ENCODE results near the gene ARHGEF6. TPM values are rescaled to one million over a fixed set of nuclear protein-coding genes. Genes with fewer than 3 reads are reported as not detected.

Gene ARHGEF6
- total RNA-seq, 1 experiment from 2014 or later = 5.1 TPM

DNA sequence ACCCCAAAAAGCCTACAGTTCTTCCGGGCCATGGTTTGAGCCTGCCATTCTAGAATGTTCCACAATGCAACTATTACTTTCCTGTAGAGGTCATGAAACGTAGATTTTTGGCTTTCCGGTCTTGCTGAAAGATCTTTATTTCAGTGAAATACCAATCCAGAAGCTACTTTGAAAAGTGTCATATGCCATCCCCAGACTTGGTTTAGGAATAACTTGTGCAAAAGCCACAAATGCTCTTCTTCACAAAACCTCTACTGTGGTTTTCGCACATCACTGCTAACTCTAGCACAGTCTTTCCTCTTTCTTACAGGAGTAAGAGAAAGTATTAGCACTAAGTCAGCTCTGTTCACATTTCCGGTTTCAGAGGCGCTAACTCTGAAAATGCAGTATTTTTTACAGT is 145.5 kb downstream of the ARHGEF6 start:
- ChIA-PET POLR2A (interaction anchor here (0.6 kb wide), 1 partner anchor 9 kb away, joined by 7 read pairs; no protein-coding TSS in a partner anchor), CTCF (interaction anchor here (1.1 to 1.9 kb wide), 3 partner anchors 55 to 73 kb away, joined by 3 to 5 read pairs (median 4); no protein-coding TSS in a partner anchor)
- peak overlapping the region; percentile 78 for H3K27ac Mint-ChIP-seq
- H3K36me3 Mint-ChIP-seq = no peaks in the 10 kb centered on the region
- peaks cover 22% of the 10 kb centered on the region for H3K4me1 Mint-ChIP-seq
- H3K9me3 Mint-ChIP-seq = no peaks in the 10 kb centered on the region
- no peaks in the 10 kb centered on the region for H3K27me3 Mint-ChIP-seq (ENCODE audit: low read depth)
- H3K4me3 Mint-ChIP-seq = no peak overlapping the region
- DNase-seq (ENCODE audit: low spot score) (no peak), ATAC-seq (no peak)
- no peak for TF ChIP-seq GABPB1 (CRISPR knock-in tag; IDR thresholded peaks at IDR 0.05)
- TF ChIP-seq ELF4 (CRISPR knock-in tag; IDR thresholded peaks at IDR 0.05; ENCODE audit: low read depth) = no peak
- TF ChIP-seq ETV6 (CRISPR knock-in tag; IDR thresholded peaks at IDR 0.05) = no peak
- no peak for TF ChIP-seq NFATC4 (CRISPR knock-in tag; IDR thresholded peaks at IDR 0.05)

DNA sequence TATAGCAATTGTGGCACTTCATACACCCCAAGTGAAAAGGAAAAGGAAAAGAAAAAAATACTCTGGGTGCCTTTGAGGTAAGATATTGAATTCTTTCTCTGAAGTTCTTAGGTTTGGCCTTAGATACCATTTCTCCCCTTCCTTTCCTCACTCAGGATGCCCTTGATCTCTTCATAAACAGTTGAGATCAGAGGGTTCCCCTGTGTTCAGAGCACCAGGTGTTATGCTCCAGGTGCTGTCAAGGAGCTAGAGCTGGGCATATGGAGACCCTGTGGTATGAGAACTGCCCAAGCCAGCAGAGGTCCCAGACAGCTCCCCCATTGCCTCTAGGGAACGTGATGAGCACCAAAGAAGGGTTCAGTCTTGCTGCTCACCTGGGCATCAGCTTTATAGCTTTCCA is 149.9 kb downstream of the ARHGEF6 start:
- no peaks in the 10 kb centered on the region for H3K27me3 Mint-ChIP-seq (ENCODE audit: low read depth)
- H3K4me1 Mint-ChIP-seq = peaks cover 14% of the 10 kb centered on the region
- H3K36me3 Mint-ChIP-seq = no peaks in the 10 kb centered on the region
- CTCF ChIA-PET = no interaction called here
- no peaks in the 10 kb centered on the region for H3K9me3 Mint-ChIP-seq
- TF ChIP-seq TEAD4 (CRISPR knock-in tag; IDR thresholded peaks at IDR 0.05) = no peak
- no peak for TF ChIP-seq TEAD1 (CRISPR knock-in tag; IDR thresholded peaks at IDR 0.05)
- TF ChIP-seq, protein P1, sequence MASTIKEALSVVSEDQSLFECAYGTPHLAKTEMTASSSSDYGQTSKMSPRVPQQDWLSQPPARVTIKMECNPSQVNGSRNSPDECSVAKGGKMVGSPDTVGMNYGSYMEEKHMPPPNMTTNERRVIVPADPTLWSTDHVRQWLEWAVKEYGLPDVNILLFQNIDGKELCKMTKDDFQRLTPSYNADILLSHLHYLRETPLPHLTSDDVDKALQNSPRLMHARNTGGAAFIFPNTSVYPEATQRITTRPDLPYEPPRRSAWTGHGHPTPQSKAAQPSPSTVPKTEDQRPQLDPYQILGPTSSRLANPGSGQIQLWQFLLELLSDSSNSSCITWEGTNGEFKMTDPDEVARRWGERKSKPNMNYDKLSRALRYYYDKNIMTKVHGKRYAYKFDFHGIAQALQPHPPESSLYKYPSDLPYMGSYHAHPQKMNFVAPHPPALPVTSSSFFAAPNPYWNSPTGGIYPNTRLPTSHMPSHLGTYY (CRISPR knock-in tag; IDR thresholded peaks at IDR 0.05) = no peak
- no peak for TF ChIP-seq FOXJ3 (CRISPR knock-in tag; IDR thresholded peaks at IDR 0.05; ENCODE audit: borderline replicate concordance)
- TF ChIP-seq, protein P2, sequence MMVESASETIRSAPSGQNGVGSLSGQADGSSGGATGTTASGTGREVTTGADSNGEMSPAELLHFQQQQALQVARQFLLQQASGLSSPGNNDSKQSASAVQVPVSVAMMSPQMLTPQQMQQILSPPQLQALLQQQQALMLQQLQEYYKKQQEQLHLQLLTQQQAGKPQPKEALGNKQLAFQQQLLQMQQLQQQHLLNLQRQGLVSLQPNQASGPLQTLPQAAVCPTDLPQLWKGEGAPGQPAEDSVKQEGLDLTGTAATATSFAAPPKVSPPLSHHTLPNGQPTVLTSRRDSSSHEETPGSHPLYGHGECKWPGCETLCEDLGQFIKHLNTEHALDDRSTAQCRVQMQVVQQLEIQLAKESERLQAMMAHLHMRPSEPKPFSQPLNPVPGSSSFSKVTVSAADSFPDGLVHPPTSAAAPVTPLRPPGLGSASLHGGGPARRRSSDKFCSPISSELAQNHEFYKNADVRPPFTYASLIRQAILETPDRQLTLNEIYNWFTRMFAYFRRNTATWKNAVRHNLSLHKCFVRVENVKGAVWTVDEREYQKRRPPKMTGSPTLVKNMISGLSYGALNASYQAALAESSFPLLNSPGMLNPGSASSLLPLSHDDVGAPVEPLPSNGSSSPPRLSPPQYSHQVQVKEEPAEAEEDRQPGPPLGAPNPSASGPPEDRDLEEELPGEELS (CRISPR knock-in tag; IDR thresholded peaks at IDR 0.05) = no peak
- ATAC-seq (no peak), DNase-seq (ENCODE audit: low spot score) (no peak)
- H3K4me3 Mint-ChIP-seq = no peak overlapping the region
- H3K27ac Mint-ChIP-seq = no peak overlapping the region
- POLR2A ChIA-PET = no interaction called here

DNA sequence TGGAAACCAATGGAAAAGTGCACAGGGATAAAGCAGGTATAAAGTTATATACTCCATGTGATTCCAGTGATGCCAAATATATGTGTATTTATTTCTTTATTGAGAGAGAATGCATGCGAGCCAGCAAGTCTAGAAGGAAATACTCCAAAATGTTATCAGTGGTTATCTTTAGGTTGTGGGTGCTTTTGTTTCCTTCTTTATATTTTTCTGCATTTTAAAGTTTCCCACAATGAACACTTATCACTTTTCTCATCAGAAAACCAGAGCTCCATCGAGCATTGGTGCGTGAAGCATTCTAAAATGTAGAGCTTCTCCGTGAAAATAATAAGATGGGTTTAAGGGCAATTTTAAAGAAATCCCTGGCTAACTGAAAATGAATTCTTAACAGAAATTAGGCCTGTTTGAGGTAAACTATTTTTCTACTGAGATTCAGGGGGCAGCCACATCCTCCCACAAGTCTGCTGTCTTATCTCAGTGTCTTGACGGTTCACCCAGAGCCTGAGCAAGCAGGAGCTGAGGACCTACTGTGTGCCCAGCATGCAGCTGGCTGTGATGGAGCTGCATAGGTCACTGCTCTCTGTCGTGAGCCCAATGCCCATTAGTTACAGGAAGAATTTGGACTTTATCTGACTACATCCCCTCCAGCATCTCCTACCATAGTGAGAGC is 151.5 kb downstream of the ARHGEF6 start:
- no peak for ATAC-seq
- Mint-ChIP-seq H3K9me3 (no peaks in the 10 kb centered on the region), H3K27me3 (ENCODE audit: low read depth) (no peaks in the 10 kb centered on the region), H3K27ac (no peak overlapping the region), H3K36me3 (no peaks in the 10 kb centered on the region), H3K4me3 (no peak overlapping the region), H3K4me1 (no peaks in the 10 kb centered on the region)
- ChIA-PET CTCF (no interaction called here), POLR2A (no interaction called here)
- no peak for DNase-seq (ENCODE audit: low spot score)
- no peak for TF ChIP-seq IRF2 (CRISPR knock-in tag; IDR thresholded peaks at IDR 0.05; ENCODE audit: borderline replicate concordance, low read depth)
- no peak for TF ChIP-seq SP1 (CRISPR knock-in tag; conservative IDR thresholded peaks at IDR 0.05)
- TF ChIP-seq, protein P3, sequence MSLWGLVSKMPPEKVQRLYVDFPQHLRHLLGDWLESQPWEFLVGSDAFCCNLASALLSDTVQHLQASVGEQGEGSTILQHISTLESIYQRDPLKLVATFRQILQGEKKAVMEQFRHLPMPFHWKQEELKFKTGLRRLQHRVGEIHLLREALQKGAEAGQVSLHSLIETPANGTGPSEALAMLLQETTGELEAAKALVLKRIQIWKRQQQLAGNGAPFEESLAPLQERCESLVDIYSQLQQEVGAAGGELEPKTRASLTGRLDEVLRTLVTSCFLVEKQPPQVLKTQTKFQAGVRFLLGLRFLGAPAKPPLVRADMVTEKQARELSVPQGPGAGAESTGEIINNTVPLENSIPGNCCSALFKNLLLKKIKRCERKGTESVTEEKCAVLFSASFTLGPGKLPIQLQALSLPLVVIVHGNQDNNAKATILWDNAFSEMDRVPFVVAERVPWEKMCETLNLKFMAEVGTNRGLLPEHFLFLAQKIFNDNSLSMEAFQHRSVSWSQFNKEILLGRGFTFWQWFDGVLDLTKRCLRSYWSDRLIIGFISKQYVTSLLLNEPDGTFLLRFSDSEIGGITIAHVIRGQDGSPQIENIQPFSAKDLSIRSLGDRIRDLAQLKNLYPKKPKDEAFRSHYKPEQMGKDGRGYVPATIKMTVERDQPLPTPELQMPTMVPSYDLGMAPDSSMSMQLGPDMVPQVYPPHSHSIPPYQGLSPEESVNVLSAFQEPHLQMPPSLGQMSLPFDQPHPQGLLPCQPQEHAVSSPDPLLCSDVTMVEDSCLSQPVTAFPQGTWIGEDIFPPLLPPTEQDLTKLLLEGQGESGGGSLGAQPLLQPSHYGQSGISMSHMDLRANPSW (CRISPR knock-in tag; conservative IDR thresholded peaks at IDR 0.05; ENCODE audit: low read depth) = no peak
- no peak for TF ChIP-seq ZNF138 (CRISPR knock-in tag; conservative IDR thresholded peaks at IDR 0.05)
- no peak for TF ChIP-seq ATF1 (CRISPR knock-in tag; IDR thresholded peaks at IDR 0.05)
- no peak for TF ChIP-seq ZNF232 (CRISPR knock-in tag; IDR thresholded peaks at IDR 0.05)
- no peak for TF ChIP-seq ESRRA (CRISPR knock-in tag; IDR thresholded peaks at IDR 0.05; ENCODE audit: borderline replicate concordance)
- TF ChIP-seq, protein P4, sequence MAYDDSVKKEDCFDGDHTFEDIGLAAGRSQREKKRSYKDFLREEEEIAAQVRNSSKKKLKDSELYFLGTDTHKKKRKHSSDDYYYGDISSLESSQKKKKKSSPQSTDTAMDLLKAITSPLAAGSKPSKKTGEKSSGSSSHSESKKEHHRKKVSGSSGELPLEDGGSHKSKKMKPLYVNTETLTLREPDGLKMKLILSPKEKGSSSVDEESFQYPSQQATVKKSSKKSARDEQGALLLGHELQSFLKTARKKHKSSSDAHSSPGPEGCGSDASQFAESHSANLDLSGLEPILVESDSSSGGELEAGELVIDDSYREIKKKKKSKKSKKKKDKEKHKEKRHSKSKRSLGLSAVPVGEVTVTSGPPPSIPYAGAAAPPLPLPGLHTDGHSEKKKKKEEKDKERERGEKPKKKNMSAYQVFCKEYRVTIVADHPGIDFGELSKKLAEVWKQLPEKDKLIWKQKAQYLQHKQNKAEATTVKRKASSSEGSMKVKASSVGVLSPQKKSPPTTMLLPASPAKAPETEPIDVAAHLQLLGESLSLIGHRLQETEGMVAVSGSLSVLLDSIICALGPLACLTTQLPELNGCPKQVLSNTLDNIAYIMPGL (CRISPR knock-in tag; IDR thresholded peaks at IDR 0.05) = no peak
- no peak for TF ChIP-seq NFE2L1 (CRISPR knock-in tag; IDR thresholded peaks at IDR 0.05)
- TF ChIP-seq TP53 (CRISPR knock-in tag; IDR thresholded peaks at IDR 0.05) = no peak
- TF ChIP-seq, protein P5, sequence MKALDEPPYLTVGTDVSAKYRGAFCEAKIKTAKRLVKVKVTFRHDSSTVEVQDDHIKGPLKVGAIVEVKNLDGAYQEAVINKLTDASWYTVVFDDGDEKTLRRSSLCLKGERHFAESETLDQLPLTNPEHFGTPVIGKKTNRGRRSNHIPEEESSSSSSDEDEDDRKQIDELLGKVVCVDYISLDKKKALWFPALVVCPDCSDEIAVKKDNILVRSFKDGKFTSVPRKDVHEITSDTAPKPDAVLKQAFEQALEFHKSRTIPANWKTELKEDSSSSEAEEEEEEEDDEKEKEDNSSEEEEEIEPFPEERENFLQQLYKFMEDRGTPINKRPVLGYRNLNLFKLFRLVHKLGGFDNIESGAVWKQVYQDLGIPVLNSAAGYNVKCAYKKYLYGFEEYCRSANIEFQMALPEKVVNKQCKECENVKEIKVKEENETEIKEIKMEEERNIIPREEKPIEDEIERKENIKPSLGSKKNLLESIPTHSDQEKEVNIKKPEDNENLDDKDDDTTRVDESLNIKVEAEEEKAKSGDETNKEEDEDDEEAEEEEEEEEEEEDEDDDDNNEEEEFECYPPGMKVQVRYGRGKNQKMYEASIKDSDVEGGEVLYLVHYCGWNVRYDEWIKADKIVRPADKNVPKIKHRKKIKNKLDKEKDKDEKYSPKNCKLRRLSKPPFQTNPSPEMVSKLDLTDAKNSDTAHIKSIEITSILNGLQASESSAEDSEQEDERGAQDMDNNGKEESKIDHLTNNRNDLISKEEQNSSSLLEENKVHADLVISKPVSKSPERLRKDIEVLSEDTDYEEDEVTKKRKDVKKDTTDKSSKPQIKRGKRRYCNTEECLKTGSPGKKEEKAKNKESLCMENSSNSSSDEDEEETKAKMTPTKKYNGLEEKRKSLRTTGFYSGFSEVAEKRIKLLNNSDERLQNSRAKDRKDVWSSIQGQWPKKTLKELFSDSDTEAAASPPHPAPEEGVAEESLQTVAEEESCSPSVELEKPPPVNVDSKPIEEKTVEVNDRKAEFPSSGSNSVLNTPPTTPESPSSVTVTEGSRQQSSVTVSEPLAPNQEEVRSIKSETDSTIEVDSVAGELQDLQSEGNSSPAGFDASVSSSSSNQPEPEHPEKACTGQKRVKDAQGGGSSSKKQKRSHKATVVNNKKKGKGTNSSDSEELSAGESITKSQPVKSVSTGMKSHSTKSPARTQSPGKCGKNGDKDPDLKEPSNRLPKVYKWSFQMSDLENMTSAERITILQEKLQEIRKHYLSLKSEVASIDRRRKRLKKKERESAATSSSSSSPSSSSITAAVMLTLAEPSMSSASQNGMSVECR (CRISPR knock-in tag; IDR thresholded peaks at IDR 0.05; ENCODE audit: borderline replicate concordance) = no peak
- TF ChIP-seq HMGA2 (CRISPR knock-in tag; IDR thresholded peaks at IDR 0.05) = no peak

Measured in WTC11 (cell line).